RWPE1 (cell line): ENCODE results near the gene CLBA1.
A peak's percentile ranks its signal among the peaks of the same experiment; 100 is the strongest.

Experiments
- CTCF ChIA-PET: fragments of 350-600 bp; sonication (Branson Sonifier 250); formaldehyde crosslinking; extraction: SDS; loops from one replicate; lab custom pipeline; 2021; lab: Yijun Ruan, JAX
- POLR2A ChIA-PET: fragments of 400-600 bp; formaldehyde crosslinking; extraction: SDS; loops from one replicate; lab custom pipeline; 2020; ENCODE audit warnings: antibody characterized with exemption; ENCODE audit not compliant: low non-redundant PET; lab: Yijun Ruan, JAX
- DNase-seq: peaks from one replicate; pipeline ENCODE4 v3.0.0; 2012; ENCODE audit warnings: low spot score
- H3K27ac ChIP-seq: fragments of 450-650 bp; 2 replicates; pipeline ENCODE4 v1.5.1; 2017
- TF ChIP-seq, protein P1 (sequence below): fragments of 450-650 bp; conservative IDR thresholded peaks from 2 replicates; pipeline ENCODE4 v1.5.1; 2017; ENCODE audit warnings: low read depth, mild to moderate bottlenecking

The CLBA1 gene

DNA sequence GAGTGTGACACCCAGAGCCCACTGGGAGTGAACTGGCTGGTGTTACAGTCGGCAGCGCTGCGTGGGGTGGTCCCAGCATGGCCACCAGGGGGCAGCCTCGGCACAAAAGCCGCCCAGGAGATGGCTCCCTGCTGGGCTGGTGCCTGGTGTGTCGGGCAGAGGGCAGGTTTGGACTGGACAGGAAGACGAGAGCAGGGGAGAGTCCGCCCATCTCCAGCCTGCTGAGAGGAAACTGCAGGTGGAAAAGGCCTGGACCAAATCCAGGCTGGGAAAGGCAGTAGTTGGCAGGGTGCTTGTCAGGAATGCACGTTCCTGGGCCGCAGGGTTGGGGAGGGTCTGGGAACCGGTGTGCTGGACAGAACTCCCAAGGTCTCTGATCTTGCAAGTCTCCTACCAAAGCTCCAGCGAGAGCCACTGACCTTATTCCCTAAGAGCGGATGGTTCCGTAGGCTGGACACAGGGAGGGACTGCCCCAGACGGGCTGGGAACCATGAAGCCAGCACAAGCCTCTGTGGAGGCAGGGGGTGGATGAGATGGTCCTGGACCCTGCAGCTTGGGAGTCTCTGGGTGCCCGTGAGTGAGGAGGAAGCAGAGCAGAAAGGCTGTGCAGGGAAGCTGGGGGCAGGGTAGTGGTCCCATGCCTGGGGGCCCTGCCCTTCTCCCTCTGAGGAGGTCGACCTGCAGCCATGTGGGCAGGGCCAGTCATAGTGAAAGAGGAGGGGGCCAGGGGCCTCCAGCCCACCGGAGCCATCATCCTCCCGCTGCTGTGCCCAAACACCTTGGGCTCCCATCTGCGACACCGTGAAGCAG lies 9.2 kb upstream of the CLBA1 start:
- ChIA-PET CTCF (interaction anchor here (0.6 to 5.8 kb wide), 13 partner anchors 8 to 189 kb away, joined by 3 to 42 read pairs (median 4); partner anchors contain the start of gene CLBA1), POLR2A (no interaction called here)
- peak; percentile 66 for DNase-seq
- H3K27ac ChIP-seq: peak overlapping the region; percentile 100
- TF ChIP-seq, protein P1, sequence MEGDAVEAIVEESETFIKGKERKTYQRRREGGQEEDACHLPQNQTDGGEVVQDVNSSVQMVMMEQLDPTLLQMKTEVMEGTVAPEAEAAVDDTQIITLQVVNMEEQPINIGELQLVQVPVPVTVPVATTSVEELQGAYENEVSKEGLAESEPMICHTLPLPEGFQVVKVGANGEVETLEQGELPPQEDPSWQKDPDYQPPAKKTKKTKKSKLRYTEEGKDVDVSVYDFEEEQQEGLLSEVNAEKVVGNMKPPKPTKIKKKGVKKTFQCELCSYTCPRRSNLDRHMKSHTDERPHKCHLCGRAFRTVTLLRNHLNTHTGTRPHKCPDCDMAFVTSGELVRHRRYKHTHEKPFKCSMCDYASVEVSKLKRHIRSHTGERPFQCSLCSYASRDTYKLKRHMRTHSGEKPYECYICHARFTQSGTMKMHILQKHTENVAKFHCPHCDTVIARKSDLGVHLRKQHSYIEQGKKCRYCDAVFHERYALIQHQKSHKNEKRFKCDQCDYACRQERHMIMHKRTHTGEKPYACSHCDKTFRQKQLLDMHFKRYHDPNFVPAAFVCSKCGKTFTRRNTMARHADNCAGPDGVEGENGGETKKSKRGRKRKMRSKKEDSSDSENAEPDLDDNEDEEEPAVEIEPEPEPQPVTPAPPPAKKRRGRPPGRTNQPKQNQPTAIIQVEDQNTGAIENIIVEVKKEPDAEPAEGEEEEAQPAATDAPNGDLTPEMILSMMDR: peak; percentile 93

DNA sequence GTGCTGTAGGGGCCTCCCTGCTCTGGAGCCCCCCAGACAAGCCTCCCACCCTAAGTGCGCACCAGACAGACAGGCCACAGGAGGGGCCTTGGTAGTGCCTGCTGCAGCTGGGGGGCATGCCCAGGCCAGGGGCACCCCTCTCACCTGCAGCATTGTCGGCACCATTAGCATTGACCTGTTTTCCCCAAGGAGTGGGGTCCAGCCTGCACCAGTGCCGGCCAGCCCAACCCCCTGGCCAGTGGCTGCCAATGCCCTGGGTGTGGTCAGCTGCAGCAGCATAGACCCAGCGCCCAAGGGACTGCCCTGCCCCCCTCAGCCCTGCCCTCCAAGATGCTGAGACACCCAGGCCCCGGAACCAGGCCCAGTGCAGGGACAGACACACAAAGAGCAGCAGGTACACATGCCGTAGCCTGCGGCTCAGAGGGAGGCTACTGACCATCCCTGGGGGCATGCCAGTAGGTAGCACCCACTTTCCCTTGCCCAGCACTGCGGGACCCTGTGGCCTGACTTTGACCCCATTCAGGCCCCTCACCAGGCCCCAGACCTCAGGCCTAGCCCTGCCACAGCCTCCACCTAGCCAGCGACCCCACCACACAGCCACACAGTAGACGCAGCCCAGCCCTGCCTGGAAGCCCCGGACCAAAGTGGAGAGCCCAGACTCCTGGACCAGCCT lies 8.4 kb upstream of the CLBA1 start:
- POLR2A ChIA-PET: no interaction called here
- no peak for DNase-seq
- TF ChIP-seq, protein P1: no peak
- CTCF ChIA-PET: interaction anchor here (0.8 to 5.8 kb wide), 5 partner anchors 8 to 68 kb away, joined by 4 to 42 read pairs (median 5); partner anchors contain the start of gene CLBA1
- H3K27ac ChIP-seq: peak overlapping the region; percentile 100

DNA sequence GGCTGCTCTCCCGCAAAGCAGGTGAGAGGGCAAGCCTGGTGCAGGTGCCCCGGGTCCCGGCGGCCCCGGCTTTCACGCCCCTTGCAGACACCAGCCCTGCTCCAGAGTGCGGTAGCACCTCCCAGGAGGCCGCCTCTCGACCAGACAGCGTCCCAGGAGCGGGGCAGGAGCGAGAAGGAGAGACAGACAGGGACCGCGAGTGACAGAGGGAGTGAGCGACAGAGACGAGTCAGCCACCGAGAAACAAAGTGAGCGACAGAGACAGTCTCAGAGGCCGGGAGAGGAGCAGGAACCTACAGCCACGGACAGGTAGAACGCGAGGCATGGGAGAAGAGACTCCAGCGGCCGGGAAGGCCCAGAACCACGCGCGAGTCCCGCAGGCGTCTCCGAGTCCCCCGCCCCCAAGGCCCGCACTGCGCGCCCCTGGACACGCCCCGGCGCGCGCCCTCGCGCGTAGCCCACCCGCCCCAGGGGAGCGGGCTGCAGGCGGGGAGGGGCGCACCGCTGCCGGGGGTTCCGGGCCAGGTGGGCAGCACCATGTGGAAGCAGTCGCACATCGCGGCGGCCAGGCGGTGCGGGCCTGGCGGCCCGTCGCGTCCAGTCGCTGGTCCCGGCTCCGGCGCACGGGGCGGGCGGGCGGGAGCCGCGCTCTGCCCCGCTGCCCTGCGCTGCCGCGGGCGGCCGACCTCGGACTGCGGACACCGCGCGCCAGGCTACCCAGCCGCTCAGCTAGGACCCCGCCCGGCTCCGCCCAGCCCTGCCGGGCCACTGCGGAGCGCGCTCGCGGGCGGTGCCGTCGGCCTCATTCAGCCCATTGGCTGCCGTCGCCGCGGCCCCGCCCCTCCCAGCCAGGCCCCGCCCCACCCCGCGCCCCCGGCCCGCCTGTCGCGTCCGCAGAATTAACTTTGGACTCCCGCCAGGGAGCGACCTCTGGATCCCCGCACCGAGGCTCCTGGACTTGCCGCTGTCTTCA lies 7.6 kb upstream of the CLBA1 start, which contains the start of gene AHNAK2:
Gene AHNAK2, minus strand, starts transcription at position 694 of the 973 bp plus-strand sequence. Its CDS starts 137 bp downstream, at position 557.
- CTCF ChIA-PET: no interaction called here
- POLR2A ChIA-PET: no interaction called here
- DNase-seq: peak; percentile 73
- TF ChIP-seq, protein P1: no peak
- peak within 1 kb of the TSS; percentile 100 for H3K27ac ChIP-seq

DNA sequence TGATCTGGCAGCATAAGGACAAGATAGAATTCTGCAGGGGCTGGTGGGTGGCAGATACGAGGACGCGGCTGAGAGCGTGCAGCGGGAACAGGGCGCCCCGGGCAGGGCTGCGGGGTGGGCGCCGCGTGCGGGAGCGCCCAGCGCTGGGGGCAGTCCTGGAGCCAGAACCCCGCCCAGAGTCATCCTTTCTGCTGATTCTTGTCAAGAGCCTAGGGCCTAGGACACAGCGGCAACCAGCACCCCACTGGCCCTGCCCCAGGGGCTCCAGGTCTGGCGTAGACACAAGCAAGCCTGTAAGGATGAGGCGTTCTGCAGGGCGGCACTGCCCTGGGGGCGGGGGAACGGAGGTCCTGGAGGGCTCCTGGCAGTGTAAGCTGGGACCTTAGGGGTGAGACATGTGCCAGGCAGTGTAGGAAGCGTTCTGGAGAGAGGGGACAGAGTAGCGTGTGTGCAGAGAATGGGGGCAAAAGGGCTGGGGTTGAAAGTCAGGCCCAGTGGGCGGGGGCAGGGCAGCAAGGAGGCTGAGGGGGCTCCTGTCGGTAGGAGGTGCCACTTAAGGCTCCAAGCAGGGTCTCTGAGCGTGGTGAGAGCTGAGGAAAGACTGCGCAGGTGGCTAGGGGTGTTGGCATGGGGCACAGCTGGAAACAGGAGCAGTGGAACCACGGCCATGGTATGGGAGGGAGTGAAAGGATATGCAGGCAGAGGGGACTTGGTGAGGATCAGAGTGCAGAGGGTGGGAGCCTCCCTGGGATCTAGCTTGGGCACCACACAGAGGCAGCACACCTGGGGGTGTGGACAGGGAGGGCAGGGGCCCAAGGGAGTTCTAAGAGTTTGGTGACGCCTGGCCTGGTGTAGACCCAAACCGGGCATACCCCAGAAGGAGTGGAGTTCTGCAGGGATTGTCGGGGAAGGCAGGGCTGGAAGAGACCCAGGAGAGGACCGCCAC lies 6.6 kb upstream of the CLBA1 start:
- CTCF ChIA-PET: interaction anchor here (0.6 kb wide), 1 partner anchor 102 kb away, joined by 3 read pairs; no protein-coding TSS in a partner anchor
- DNase-seq: no peak

More for the DNA sequence above, 6.6 kb upstream of the CLBA1 start:
- peak overlapping the region; percentile 100 for H3K27ac ChIP-seq
- TF ChIP-seq, protein P1: no peak
- POLR2A ChIA-PET: no interaction called here
